CD14-positive monocyte (primary cell): Measurements from ENCODE around the gene FNBP1L. TPM values are rescaled to one million over a fixed set of nuclear protein-coding genes. Genes with fewer than 3 reads are reported as not detected.

Experiments
- DNase-seq, 3 donors: peaks; one replicate each; pipeline ENCODE4 v3.0.0-alpha.2; 2011 to 2022
- H2AFZ ChIP-seq: 2 replicates; pipeline ENCODE4 v1.6.0; 2012; ENCODE audit warnings: mild to moderate bottlenecking, low read depth, low read length, inconsistent platforms; ENCODE audit not compliant: insufficient read depth, poor library complexity, severe bottlenecking
- H3K27ac ChIP-seq, 2 donors: 1 replicate in 1 of 2; 2 replicates in 1 of 2; pipeline ENCODE4 v1.5.1; 2012 to 2013; ENCODE audit warnings: low read length in 2 of 2, control low read depth in 1 of 2, inconsistent platforms in 1 of 2, low read depth in 1 of 2, mild to moderate bottlenecking in 1 of 2
- H3K27me3 ChIP-seq, 2 donors: one replicate each; pipeline versions ENCODE4 v1.6.0 to v1.6.1; 2011 to 2013; ENCODE audit warnings: low read length in 2 of 2; ENCODE audit not compliant: control insufficient read depth in 2 of 2, insufficient read depth in 2 of 2
- H3K36me3 ChIP-seq, 2 donors: replicated peaks in 1 of 2; 1 replicate in 1 of 2; 2 replicates in 1 of 2; pipeline versions ENCODE4 v1.5.1 to v1.6.1; 2012 to 2013; ENCODE audit warnings: low read length in 2 of 2, control low read depth in 1 of 2, inconsistent platforms in 1 of 2, mild to moderate bottlenecking in 1 of 2; ENCODE audit not compliant: insufficient read depth in 2 of 2, control insufficient read depth in 1 of 2
- H3K4me1 ChIP-seq, 2 donors: 1 replicate in 1 of 2; 2 replicates in 1 of 2; pipeline versions ENCODE4 v1.5.1 to v1.6.1; 2012 to 2013; ENCODE audit warnings: low read length in 2 of 2, control low read depth in 1 of 2, inconsistent platforms in 1 of 2, mild to moderate bottlenecking in 1 of 2, moderate library complexity in 1 of 2; ENCODE audit not compliant: insufficient read depth in 2 of 2, control insufficient read depth in 1 of 2
- H3K4me2 ChIP-seq: replicated peaks from 2 replicates; pipeline ENCODE3; 2012; ENCODE audit warnings: low read length, moderate library complexity, mild to moderate bottlenecking; ENCODE audit not compliant: poor library complexity, severe bottlenecking; ENCODE audit errors: extremely low read depth
- H3K4me3 ChIP-seq, 3 experiments: fragments of 200-600 bp in 1 of 3; sonication (generic) in 1 of 3; replicated peaks in 1 of 3; 1 replicate in 2 of 3; 2 replicates in 1 of 3; pipeline ENCODE4 v1.5.1; 2011 to 2013; ENCODE audit warnings: low read length in 3 of 3, mild to moderate bottlenecking in 3 of 3, control low read depth in 2 of 3, low read depth in 2 of 3, inconsistent platforms in 1 of 3, moderate library complexity in 1 of 3
- H3K79me2 ChIP-seq: 2 replicates; pipeline ENCODE4 v1.6.0; 2012; ENCODE audit warnings: mild to moderate bottlenecking, control low read depth, inconsistent platforms, low read length, moderate library complexity; ENCODE audit not compliant: insufficient read depth
- H3K9ac ChIP-seq: 2 replicates; pipeline ENCODE4 v1.6.0; 2017; ENCODE audit warnings: low read length, mild to moderate bottlenecking; ENCODE audit not compliant: insufficient read depth, poor library complexity, severe bottlenecking
- H3K9me3 ChIP-seq, 2 donors: replicated peaks in 1 of 2; 1 replicate in 1 of 2; 2 replicates in 1 of 2; pipeline versions ENCODE4 v1.5.1 to v1.6.1; 2012 to 2013; ENCODE audit warnings: low read length in 2 of 2, control low read depth in 1 of 2; ENCODE audit not compliant: control insufficient read depth in 1 of 2, insufficient read depth in 1 of 2
- H4K20me1 ChIP-seq: 2 replicates; pipeline ENCODE4 v1.6.0; 2012; ENCODE audit warnings: mild to moderate bottlenecking, low read length, control low read depth, moderate library complexity; ENCODE audit not compliant: insufficient read depth
- H3K27ac Mint-ChIP-seq, 7 donors: one replicate each; pipeline ENCODE4 v1.8.0; 2020; ENCODE audit warnings: mild to moderate bottlenecking in 7 of 7, mixed read lengths in 7 of 7, moderate library complexity in 6 of 7, inconsistent platforms in 2 of 7
- H3K27me3 Mint-ChIP-seq, 3 donors: one replicate each; pipeline ENCODE4 v1.8.0; 2021 to 2022; ENCODE audit warnings: low read depth in 3 of 3, mild to moderate bottlenecking in 3 of 3, mixed read lengths in 3 of 3, moderate library complexity in 3 of 3, inconsistent platforms in 1 of 3
- H3K36me3 Mint-ChIP-seq, 2 donors: one replicate each; pipeline ENCODE4 v1.8.0; 2020; ENCODE audit warnings: mixed read lengths in 2 of 2, inconsistent platforms in 1 of 2, mild to moderate bottlenecking in 1 of 2
- H3K4me1 Mint-ChIP-seq: one replicate; pipeline ENCODE4 v1.8.0; 2020; ENCODE audit warnings: mild to moderate bottlenecking, mixed read lengths
- H3K4me3 Mint-ChIP-seq, 2 donors: one replicate each; pipeline ENCODE4 v1.8.0; 2020; ENCODE audit warnings: mild to moderate bottlenecking in 2 of 2, mixed read lengths in 2 of 2, moderate library complexity in 1 of 2
- H3K9me3 Mint-ChIP-seq, 7 donors: one replicate each; pipeline ENCODE4 v1.8.0; 2020 to 2022; ENCODE audit warnings: mixed read lengths in 7 of 7, mild to moderate bottlenecking in 6 of 7, moderate library complexity in 6 of 7, inconsistent platforms in 2 of 7
- WGBS: methylation state at CpG from one replicate; pipeline ENCODE4 v1.1.5; 2013; ENCODE audit warnings: missing lambda C conversion rate; ENCODE audit not compliant: insufficient coverage; 5-methylcytosine and 5-hydroxymethylcytosine counted together
- intact Hi-C, 2 donors: fragments of 100-400 bp; cut with micrococcal nuclease; formaldehyde crosslinking; loops; one replicate each; pipeline versions ENCODE4 v1.15.0 to v1.15.1; 2023
- polyA plus RNA-seq, 3 donors: library from polyadenylated mRNA; depleted of rRNA in 1 of 3; unstranded in 2 of 3; stranded (reverse) in 1 of 3; fragments of 300-500 nt in 2 of 3; fragments of >200 nt in 1 of 3; fragmentation: Illumina TruSeq in 2 of 3; gene quantifications; 1 replicate in 2 of 3; 2 replicates in 1 of 3; pipeline ENCODE4 v1.2.3, GENCODE V29; 2012 to 2021
- TF ChIP-seq, protein P1 (sequence below): fragments of 200-600 bp; IDR thresholded peaks from one replicate; pipeline ENCODE4 v1.8.0; 2022; ENCODE audit warnings: antibody characterized with exemption, mild to moderate bottlenecking

FNBP1L gene
- polyA plus RNA-seq, 3 donors = 0.15 to 0.32 (median 0.28) TPM

DNA sequence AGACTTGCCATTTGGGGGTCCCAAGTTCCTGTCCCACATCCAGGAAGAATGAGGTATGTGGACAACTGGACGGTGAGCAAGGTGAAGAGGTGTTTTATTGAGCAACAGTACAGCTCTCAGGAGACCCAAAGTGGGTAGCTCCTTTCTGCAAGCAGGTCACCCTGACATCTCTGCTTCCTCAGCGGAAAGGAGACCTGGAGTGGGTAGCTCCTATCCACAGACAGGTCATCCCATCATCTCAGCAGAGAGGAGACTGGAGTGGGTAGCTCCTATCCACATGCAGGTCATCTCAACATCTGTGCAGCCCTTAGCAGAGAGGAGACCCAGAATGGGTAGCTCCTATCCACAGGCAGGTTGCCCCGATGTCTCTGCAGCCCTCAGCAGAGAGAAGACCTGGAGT lies 13.8 kb upstream of the FNBP1L start:
- intact Hi-C loops = loop anchor here in 1 of 2 donors (10.0 kb wide), 1 partner anchor 411 kb away; no protein-coding TSS in a partner anchor
- no peak for DNase-seq
- no peaks in the 10 kb centered on the region for H3K27me3 ChIP-seq
- no peaks in the 10 kb centered on the region for H4K20me1 ChIP-seq
- H3K9ac ChIP-seq = no peak overlapping the region
- Mint-ChIP-seq H3K4me1 (no peaks in the 10 kb centered on the region), H3K4me3 (no peak overlapping the region), H3K27me3 (peaks cover 0 to 5% (median 0%) of the 10 kb centered on the region in 3 donors), H3K36me3 (no peaks in the 10 kb centered on the region), H3K9me3 (peaks cover 0 to 12% (median 0%) of the 10 kb centered on the region in 7 donors), H3K27ac (peak overlapping the region in 1 of 7 donors; percentile 18)
- no peak overlapping the region for H3K27ac ChIP-seq
- TF ChIP-seq, protein P1, sequence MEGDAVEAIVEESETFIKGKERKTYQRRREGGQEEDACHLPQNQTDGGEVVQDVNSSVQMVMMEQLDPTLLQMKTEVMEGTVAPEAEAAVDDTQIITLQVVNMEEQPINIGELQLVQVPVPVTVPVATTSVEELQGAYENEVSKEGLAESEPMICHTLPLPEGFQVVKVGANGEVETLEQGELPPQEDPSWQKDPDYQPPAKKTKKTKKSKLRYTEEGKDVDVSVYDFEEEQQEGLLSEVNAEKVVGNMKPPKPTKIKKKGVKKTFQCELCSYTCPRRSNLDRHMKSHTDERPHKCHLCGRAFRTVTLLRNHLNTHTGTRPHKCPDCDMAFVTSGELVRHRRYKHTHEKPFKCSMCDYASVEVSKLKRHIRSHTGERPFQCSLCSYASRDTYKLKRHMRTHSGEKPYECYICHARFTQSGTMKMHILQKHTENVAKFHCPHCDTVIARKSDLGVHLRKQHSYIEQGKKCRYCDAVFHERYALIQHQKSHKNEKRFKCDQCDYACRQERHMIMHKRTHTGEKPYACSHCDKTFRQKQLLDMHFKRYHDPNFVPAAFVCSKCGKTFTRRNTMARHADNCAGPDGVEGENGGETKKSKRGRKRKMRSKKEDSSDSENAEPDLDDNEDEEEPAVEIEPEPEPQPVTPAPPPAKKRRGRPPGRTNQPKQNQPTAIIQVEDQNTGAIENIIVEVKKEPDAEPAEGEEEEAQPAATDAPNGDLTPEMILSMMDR = no peak
- no peak overlapping the region for H3K4me2 ChIP-seq
- H3K4me1 ChIP-seq = no peaks in the 10 kb centered on the region
- H3K9me3 ChIP-seq = peaks cover 0 to 4% of the 10 kb centered on the region in 2 donors
- WGBS = 94% methylated on average over 2 of the region's 3 CpGs
- H2AFZ ChIP-seq = no peak overlapping the region
- no peaks in the 10 kb centered on the region for H3K79me2 ChIP-seq
- no peak overlapping the region for H3K4me3 ChIP-seq
- no peaks in the 10 kb centered on the region for H3K36me3 ChIP-seq

DNA sequence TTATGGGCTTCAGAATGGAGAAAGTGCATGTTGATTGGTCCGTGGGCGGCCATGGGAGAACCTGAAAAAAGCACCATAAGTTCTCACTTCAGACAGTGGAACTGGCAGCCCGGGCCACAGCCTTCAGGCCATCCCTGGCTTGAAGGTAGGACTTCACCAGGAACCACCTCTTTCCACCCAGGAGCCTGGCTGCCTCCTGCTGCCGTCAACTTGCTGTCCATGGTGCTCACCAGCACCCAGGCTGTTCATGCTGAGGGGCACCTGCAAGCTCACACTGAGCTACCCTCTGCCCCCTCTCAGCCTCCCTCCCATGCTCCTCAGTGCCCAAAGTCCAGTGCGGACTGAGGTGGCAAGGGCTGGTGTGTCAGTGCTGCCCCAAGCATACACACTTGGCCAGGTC lies 12.9 kb upstream of the FNBP1L start:
- H2AFZ ChIP-seq = no peak overlapping the region
- intact Hi-C loops = loop anchor here in 1 of 2 donors (10.0 kb wide), 1 partner anchor 410 kb away; no protein-coding TSS in a partner anchor
- Mint-ChIP-seq H3K9me3 (peaks cover 0 to 12% (median 0%) of the 10 kb centered on the region in 7 donors), H3K27me3 (peaks cover 0 to 5% (median 0%) of the 10 kb centered on the region in 3 donors), H3K27ac (no peak overlapping the region), H3K36me3 (no peaks in the 10 kb centered on the region), H3K4me3 (no peak overlapping the region), H3K4me1 (no peaks in the 10 kb centered on the region)
- TF ChIP-seq, protein P1 = no peak
- H3K36me3 ChIP-seq = no peaks in the 10 kb centered on the region
- H3K27ac ChIP-seq = no peak overlapping the region
- H4K20me1 ChIP-seq = no peaks in the 10 kb centered on the region
- no peak for DNase-seq
- H3K4me3 ChIP-seq = no peak overlapping the region
- H3K4me2 ChIP-seq = no peak overlapping the region
- no peak overlapping the region for H3K9ac ChIP-seq
- 83% methylated on average over 5 of the region's 5 CpGs for WGBS
- no peaks in the 10 kb centered on the region for H3K4me1 ChIP-seq
- H3K9me3 ChIP-seq = peaks cover 0 to 4% of the 10 kb centered on the region in 2 donors
- no peaks in the 10 kb centered on the region for H3K79me2 ChIP-seq
- no peaks in the 10 kb centered on the region for H3K27me3 ChIP-seq
